Central memory CD8-positive, alpha-beta T cell (primary cell): Measurements from ENCODE around the gene CHP2.
A peak's percentile ranks its signal among the peaks of the same experiment; 100 is the strongest.
"Not testable (repeated sequence)": the region's sequence is repeated elsewhere in the genome, so short reads cannot be mapped to it uniquely, and the experiment has no call there.

Source experiments
- ATAC-seq: fragments of 150-1000 bp; cut with Tn5 transposase; replicated peaks from 2 replicates; pipeline ENCODE4 v1.10.0; 2022; ENCODE audit warnings: mild to moderate bottlenecking, moderate FRiP score, moderate number of reproducible peaks; ENCODE audit not compliant: poor library complexity, severe bottlenecking; ENCODE audit errors: extremely low read depth
- DNase-seq, 2 donors: peaks; one replicate each; pipeline ENCODE4 v3.0.0; 2021; ENCODE audit warnings: low spot score in 2 of 2
- H3K27ac Mint-ChIP-seq: one replicate; pipeline ENCODE4 v1.8.0; 2022; ENCODE audit warnings: low read depth, mild to moderate bottlenecking, moderate library complexity, mixed read lengths
- H3K27me3 Mint-ChIP-seq: one replicate; pipeline ENCODE4 v1.8.0; 2022; ENCODE audit warnings: mixed read lengths
- H3K36me3 Mint-ChIP-seq: one replicate; pipeline ENCODE4 v1.8.0; 2022; ENCODE audit warnings: mild to moderate bottlenecking, moderate library complexity, mixed read lengths; ENCODE audit not compliant: insufficient read depth
- H3K4me1 Mint-ChIP-seq: one replicate; pipeline ENCODE4 v1.8.0; 2022; ENCODE audit warnings: mixed read lengths
- H3K4me3 Mint-ChIP-seq: one replicate; pipeline ENCODE4 v1.8.0; 2022; ENCODE audit warnings: mild to moderate bottlenecking, moderate library complexity, mixed read lengths
- H3K9me3 Mint-ChIP-seq: one replicate; pipeline ENCODE4 v1.8.0; 2022; ENCODE audit warnings: mixed read lengths

Gene CHP2

DNA sequence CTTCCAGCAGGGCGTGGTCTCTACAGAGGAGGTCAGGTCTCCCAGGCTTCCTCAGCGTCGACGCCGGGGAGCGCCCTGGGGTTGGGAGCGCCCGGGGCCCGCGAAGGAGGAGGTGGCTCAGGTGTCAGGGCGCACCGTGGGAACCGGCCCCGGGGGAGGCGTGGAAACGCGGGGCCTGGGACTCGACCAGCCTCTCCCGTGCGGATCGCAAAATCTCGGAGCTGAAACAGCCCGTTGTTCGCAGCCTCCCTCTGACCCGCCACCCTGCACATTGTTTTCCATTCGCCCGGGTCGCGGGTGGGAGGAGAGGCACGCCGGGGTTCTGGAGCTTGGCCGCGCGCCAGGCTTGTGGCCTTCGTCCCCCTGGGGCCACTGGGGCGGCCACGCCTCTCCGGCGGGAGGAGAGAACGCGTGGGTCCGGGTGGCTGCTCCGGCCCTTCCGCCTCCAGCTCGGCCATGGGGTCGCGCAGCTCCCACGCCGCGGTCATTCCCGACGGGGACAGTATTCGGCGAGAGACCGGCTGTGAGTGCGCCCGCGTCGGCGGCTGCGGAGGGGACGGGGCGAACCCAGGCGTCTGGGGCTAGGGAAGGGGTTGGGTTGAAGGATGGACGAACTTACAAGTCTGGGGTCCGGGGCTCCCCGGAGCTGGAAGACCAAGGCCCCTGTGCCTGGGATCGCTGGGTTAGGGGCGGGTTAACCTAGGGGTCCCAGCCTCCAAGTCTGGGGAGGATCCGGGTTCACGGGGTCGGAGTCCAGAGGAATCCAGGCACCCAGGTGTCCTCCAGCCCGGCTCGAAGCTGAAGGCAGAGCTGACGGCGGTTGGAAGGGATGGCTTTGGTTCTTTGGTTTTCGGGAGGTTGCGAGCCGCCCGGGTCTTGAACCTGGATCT, at the start of gene CHP2:
Gene CHP2 (plus strand): TSS at position 433 of the 890 bp plus-strand sequence. CDS start 24 bp downstream, at position 457.
- Mint-ChIP-seq H3K27ac (no peak within 1 kb of the TSS), H3K9me3 (no peaks in the 10 kb centered on the region), H3K36me3 (no peaks in the 10 kb centered on the region), H3K27me3 (peaks cover 72% of the 10 kb centered on the region), H3K4me3 (peak within 1 kb of the TSS; percentile 8), H3K4me1 (no peaks in the 10 kb centered on the region)
- no peak for ATAC-seq
- no peak for DNase-seq

DNA sequence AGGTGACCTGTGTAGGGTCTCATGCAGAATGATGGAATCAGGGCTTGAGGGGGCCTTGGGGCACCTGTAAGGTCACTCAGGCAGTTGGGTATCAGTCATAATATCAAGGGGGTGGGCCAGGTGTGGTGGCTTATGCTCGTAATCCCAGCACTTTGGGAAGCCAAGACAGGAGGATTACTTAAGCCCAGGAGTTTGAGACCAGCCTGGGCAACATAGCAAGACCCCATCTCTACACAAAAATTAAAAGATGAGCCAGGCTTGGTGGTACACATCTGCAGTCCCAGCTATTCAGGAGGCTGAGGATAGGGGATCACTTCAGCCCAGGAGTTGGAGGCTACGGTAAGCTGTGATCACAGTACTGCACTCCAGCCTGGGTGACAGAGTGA, 49.3 kb upstream of the CHP2 start:
- Mint-ChIP-seq H3K27ac (no peak overlapping the region), H3K4me1 (peaks cover under 1% of the 10 kb centered on the region), H3K9me3 (peaks cover 5% of the 10 kb centered on the region), H3K36me3 (no peaks in the 10 kb centered on the region), H3K27me3 (peaks cover 26% of the 10 kb centered on the region), H3K4me3 (no peak overlapping the region)
- no peak for ATAC-seq
- no peak for DNase-seq

DNA sequence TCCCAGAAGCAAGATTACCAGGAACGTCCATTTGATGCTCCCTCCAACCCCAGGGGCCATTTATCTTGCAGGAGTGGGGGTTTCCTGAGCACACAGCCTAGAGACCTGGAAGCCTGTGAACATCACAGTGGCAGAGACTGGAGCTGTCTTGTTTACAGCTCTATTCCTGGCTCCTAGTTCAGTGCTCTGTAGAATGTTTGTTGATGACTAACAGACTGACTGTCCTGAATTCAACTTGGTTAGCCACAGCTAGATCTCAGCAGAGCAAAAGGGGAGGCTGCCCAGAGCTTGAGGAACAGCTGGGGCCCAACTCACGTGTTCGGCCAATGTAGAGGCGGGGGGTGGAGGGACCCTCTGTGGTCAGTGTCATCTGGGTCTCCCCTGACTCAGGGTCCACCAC, 48.4 kb upstream of the CHP2 start:
- DNase-seq (no peak), ATAC-seq (no peak)
- Mint-ChIP-seq H3K27ac (no peak overlapping the region), H3K36me3 (no peaks in the 10 kb centered on the region), H3K9me3 (peaks cover 5% of the 10 kb centered on the region), H3K4me3 (no peak overlapping the region), H3K4me1 (no peaks in the 10 kb centered on the region), H3K27me3 (peaks cover 35% of the 10 kb centered on the region)

DNA sequence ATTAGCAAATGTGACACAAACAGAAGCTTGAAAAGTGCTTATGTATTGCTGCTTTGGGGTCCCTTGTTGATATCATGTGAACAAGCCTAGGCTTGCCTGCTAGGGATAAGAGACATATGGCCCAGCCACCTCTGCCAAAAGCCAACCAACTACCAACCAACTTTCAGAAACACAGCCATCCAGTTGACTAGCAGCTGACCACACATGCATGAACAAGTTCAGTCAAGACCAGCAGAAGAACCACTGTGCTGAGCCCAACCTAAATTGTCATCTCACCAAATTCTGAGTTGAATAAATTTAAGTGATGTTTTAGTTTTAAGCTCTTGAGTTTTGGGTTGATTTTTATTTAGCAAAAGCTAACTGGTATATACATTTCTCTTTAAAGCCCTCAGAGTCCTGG, 45.3 kb upstream of the CHP2 start:
- ATAC-seq (no peak), DNase-seq (no peak)
- Mint-ChIP-seq H3K9me3 (no peaks in the 10 kb centered on the region), H3K27ac (no peak overlapping the region), H3K4me3 (no peak overlapping the region), H3K36me3 (no peaks in the 10 kb centered on the region), H3K27me3 (peaks cover 50% of the 10 kb centered on the region), H3K4me1 (no peaks in the 10 kb centered on the region)

DNA sequence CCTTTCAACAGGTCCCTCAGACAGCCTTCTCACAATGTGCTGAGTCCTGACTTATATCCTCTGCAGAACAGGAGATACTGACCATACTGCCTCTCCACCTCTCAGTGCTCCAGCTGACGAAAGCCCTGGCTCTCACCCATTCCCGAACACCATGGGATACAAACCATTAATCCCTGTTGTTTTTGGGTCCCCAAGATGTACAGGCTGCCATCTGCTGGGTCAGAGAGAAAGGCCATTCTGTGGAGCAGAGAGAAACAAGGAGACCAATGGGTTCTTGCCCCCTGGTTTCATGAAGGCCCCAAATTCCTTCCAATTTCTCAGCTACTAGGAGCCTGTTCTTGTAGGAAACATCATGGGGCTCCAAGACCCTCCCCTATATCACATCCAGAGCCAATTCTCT, 44.8 kb upstream of the CHP2 start:
- H3K36me3 Mint-ChIP-seq, result no peaks in the 10 kb centered on the region
- H3K9me3 Mint-ChIP-seq, result no peaks in the 10 kb centered on the region
- ATAC-seq (no peak), DNase-seq (no peak)
- no peak overlapping the region for H3K27ac Mint-ChIP-seq
- no peak overlapping the region for H3K4me3 Mint-ChIP-seq
- H3K4me1 Mint-ChIP-seq, result no peaks in the 10 kb centered on the region
- H3K27me3 Mint-ChIP-seq, result peaks cover 50% of the 10 kb centered on the region

DNA sequence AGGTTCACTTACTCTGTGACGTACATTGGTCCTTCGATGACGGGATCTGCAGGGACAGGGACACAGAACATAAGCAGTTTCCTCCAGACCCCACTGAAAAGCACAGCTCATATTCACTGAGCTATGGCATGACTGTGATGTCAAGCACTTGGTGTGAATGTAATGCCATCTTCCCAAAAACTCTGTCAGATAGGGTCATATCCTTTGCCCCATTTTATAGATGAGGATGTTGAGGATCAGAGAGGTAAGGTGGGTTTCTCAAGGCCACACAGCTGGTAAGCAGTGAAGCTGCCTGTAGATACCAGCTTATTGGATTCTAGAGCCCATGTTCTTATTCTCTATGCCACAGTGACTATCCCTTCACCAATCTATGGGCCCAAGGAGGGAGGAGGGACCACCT, 44.3 kb upstream of the CHP2 start:
- ATAC-seq (no peak), DNase-seq (no peak)
- Mint-ChIP-seq H3K9me3 (no peaks in the 10 kb centered on the region), H3K4me3 (no peak overlapping the region), H3K36me3 (no peaks in the 10 kb centered on the region), H3K27me3 (peaks cover 50% of the 10 kb centered on the region), H3K4me1 (no peaks in the 10 kb centered on the region), H3K27ac (no peak overlapping the region)

DNA sequence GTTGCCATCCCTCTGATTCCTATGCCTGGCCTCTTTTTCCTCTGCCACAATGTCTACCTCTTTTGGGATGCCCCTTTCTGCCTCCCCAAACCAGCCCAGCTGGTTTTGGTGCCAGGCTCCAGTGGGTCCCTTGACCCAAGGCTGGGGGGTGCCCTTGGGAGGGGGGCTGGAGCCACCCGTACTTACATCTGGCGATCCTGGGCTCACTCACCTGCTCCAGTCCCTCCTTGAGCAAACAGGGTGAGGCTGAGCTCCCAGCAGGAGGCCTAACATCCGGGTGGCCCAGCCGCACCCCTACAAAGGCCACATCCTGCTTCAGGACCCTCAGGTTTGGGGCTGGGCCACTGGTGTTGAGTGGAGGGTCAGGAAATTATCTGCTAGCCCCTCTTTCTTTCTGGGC, 43.0 kb upstream of the CHP2 start:
- ATAC-seq (no peak), DNase-seq (no peak)
- Mint-ChIP-seq H3K4me3 (no peak overlapping the region), H3K4me1 (no peaks in the 10 kb centered on the region), H3K27ac (no peak overlapping the region), H3K36me3 (no peaks in the 10 kb centered on the region), H3K27me3 (peaks cover 54% of the 10 kb centered on the region), H3K9me3 (no peaks in the 10 kb centered on the region)

DNA sequence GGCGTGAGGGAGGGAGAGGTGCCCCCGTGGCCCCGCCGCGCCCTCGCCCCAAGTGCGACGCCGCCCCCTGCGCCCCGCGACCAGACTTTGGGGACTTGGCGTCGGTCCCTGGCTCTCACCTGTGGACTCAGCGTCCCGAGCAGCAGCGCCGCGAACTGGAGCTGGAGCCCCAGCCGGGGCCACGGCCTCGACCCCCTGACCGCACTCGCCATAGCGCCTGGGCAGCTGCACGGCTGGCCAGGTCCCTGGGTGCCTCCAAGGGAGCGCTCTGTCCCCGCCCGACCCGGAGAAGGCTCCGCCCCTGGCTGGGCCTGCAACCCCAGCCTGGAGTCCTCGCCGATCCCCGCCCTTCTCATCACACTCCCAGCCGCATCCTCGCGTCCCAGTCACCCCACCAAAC, 41.9 kb upstream of the CHP2 start, which contains the start of gene ERN2:
Gene ERN2 (minus strand): TSS at position 247 of the 400 bp plus-strand sequence. CDS start 35 bp downstream, at position 212.
- Mint-ChIP-seq H3K36me3 (no peaks in the 10 kb centered on the region), H3K27ac (no peak within 1 kb of the TSS), H3K9me3 (no peaks in the 10 kb centered on the region), H3K4me1 (no peaks in the 10 kb centered on the region), H3K27me3 (peaks cover 66% of the 10 kb centered on the region), H3K4me3 (no peak within 1 kb of the TSS)
- no peak for DNase-seq
- no peak for ATAC-seq

DNA sequence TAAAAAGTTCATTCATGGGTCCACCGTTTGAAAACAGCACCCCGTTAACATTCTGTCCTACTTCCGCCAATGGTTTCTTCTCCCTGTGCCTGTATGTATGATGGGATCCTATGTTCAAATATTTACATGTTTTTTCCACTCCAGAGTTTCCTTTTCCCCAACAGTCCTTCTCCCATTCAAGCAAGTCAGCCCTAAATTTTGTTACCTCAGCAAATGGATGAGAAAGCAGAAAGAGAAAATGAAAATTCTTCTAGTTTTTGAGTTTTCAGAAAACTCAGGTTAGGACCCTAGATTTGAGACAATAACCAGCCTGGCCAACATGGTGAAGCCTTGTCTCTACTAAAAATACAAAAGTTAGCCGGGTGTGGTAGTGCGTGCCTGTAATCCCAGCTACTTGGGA, 38.3 kb upstream of the CHP2 start:
- Mint-ChIP-seq H3K4me3 (no peak overlapping the region), H3K36me3 (no peaks in the 10 kb centered on the region), H3K27me3 (peaks cover 52% of the 10 kb centered on the region), H3K27ac (no peak overlapping the region), H3K4me1 (no peaks in the 10 kb centered on the region), H3K9me3 (no peaks in the 10 kb centered on the region)
- DNase-seq, result no peak
- no peak for ATAC-seq

DNA sequence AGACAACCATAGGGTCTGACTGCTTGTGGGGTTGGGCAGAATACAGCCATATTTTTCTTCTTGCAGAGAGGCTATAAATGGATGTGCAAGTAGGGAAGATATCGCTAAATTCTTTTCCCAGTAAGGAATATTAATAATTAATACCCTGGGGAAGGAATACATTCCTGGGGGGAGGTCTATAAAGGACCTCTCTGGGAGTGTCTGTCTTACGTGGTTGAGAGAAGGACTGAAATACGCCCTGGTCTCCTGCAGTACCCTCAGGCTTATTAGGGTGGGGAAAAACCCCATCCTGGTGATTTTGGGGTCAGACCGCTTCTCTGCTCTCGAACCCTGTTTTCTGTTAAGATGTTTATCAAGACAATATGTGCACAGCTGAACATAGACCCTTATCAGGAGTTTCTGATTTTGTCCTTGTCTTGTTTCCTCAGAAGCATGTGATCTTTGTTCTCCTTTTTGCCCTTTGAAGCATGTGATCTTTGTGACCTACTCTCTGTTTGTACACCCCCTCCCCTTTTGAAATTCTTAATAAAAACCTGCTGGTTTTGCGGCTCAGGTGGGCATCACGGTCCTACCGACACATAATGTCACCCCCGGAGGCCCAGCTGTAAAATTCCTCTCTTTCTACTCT, 32.1 kb upstream of the CHP2 start:
- not testable (repeated sequence) for H3K36me3 Mint-ChIP-seq, ATAC-seq, DNase-seq, H3K9me3 Mint-ChIP-seq, H3K4me1 Mint-ChIP-seq, H3K4me3 Mint-ChIP-seq, H3K27ac Mint-ChIP-seq
- H3K27me3 Mint-ChIP-seq, result peaks cover 15% of the 10 kb centered on the region

DNA sequence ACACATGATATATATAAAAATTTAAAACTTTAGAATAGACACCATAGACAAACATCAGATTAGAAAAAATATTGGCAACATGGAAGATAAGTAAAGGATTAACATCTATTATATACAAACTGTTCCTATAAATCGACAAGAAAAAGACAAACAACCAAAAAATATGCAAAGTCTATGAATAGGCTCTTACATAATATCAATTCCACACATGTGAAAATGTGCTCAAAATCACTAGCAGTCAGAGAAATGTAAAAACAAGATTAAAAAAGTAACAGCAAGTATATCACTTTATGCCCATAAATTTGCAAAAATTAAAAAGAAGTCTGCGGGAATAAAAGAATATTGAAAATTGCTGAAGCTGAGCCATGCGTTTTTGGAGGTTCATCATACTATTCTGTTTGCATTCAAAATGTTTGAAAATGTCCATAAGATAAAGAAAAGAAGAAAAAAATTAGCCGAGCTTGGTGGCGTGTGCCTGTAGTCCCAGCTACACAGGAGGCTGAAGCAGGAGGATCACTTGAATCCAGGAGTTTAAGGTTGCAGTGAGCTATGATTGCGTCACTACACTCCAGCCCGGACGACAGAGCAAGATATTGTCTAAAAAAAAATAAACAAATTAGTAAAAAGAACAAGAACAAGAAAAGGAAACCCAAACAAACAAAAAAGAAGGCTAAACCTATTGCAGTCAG, 30.6 kb upstream of the CHP2 start:
- no peak overlapping the region for H3K4me3 Mint-ChIP-seq
- H3K4me1 Mint-ChIP-seq, result peaks cover 6% of the 10 kb centered on the region
- H3K36me3 Mint-ChIP-seq, result no peaks in the 10 kb centered on the region
- H3K27me3 Mint-ChIP-seq, result peaks cover 9% of the 10 kb centered on the region
- no peak for ATAC-seq
- DNase-seq, result no peak
- H3K9me3 Mint-ChIP-seq, result no peaks in the 10 kb centered on the region
- H3K27ac Mint-ChIP-seq, result no peak overlapping the region

DNA sequence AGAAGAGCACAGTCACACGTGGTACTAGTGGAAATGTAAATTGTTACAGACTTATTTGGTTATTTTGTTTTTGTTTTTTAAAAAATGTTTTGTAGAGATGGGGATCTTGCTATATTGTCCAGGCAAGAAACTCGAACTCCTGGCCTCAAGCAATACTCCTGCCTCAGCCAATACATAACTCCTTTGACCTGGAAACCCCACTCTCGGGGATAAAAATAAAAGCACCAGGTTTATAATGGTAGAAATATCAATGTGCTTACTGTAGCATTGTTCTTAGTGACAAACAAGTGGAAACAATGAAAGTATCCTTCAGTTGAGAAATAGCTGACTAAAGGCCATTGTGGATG, 30.1 kb upstream of the CHP2 start:
- Mint-ChIP-seq H3K27ac (no peak overlapping the region), H3K4me1 (peaks cover 6% of the 10 kb centered on the region), H3K9me3 (no peaks in the 10 kb centered on the region), H3K4me3 (no peak overlapping the region), H3K36me3 (no peaks in the 10 kb centered on the region), H3K27me3 (peaks cover 14% of the 10 kb centered on the region)
- ATAC-seq, result no peak
- DNase-seq, result no peak

DNA sequence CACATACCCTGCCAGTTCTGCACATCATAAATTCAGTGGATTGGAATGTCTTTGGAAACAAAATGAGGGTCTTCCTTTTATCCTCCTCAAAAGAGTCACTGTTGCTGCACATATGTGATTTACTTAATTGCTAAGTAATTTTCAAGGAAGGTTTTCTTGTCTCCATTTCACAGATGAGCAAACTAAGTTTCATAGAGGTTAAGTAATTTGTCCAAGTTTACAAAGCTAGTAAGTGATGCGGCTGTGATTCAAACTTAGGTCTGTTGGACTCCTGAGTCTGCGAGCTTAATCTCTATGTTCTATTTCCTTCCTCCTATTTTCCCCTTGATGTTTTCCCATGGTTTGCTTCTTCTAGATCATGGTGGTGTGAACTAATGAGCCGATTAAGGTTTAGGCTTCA, 28.1 kb upstream of the CHP2 start:
- Mint-ChIP-seq H3K4me3 (no peak overlapping the region), H3K27ac (no peak overlapping the region), H3K27me3 (peaks cover 21% of the 10 kb centered on the region), H3K36me3 (no peaks in the 10 kb centered on the region), H3K4me1 (peaks cover 6% of the 10 kb centered on the region), H3K9me3 (no peaks in the 10 kb centered on the region)
- no peak for ATAC-seq
- DNase-seq, result no peak
